Gastroesophageal sphincter (tissue), 3 donors: ENCODE measurements around the gene CLASP1.

Source experiments
- EP300 ChIP-seq: sonication (generic); formaldehyde crosslinking; IDR thresholded peaks from one replicate; pipeline ENCODE4 v1.6.1; 2017; ENCODE audit warnings: antibody characterized with exemption, mild to moderate bottlenecking
- POLR2AphosphoS5 ChIP-seq: sonication (generic); formaldehyde crosslinking; IDR thresholded peaks from one replicate; pipeline ENCODE4 v1.6.1; 2017; ENCODE audit warnings: antibody characterized with exemption
- TF ChIP-seq, protein P1 (sequence below), 4 experiments: fragments of 200-600 bp in 2 of 4; fragments of 450-650 bp in 2 of 4; sonication (generic) in 1 of 4; IDR thresholded peaks; one replicate each; pipeline ENCODE4 v1.5.1; 2017 to 2019; ENCODE audit warnings: antibody characterized with exemption in 4 of 4, mild to moderate bottlenecking in 2 of 4, moderate library complexity in 2 of 4

DNA sequence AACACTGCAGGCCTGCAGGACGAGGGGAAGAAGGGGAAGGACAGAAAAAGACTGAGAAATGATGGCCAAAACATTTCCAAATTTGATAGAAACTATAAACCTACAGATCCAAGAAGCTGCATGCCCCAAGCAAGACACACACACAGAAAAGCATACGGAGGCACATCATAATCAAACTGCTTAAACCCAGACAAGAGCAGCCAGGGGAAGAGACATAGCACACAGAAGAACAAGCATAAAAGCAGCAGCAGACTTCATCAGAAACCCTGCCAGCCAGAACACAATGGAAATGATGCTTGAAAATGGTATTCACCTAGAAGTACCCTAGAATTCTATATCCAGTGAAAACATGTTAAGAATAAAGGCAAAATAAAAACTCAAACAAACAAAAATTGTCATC, 175.8 kb downstream of the CLASP1 start:
- TF ChIP-seq, protein P1, sequence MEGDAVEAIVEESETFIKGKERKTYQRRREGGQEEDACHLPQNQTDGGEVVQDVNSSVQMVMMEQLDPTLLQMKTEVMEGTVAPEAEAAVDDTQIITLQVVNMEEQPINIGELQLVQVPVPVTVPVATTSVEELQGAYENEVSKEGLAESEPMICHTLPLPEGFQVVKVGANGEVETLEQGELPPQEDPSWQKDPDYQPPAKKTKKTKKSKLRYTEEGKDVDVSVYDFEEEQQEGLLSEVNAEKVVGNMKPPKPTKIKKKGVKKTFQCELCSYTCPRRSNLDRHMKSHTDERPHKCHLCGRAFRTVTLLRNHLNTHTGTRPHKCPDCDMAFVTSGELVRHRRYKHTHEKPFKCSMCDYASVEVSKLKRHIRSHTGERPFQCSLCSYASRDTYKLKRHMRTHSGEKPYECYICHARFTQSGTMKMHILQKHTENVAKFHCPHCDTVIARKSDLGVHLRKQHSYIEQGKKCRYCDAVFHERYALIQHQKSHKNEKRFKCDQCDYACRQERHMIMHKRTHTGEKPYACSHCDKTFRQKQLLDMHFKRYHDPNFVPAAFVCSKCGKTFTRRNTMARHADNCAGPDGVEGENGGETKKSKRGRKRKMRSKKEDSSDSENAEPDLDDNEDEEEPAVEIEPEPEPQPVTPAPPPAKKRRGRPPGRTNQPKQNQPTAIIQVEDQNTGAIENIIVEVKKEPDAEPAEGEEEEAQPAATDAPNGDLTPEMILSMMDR (IDR thresholded peaks at IDR 0.05): no peak
- TF ChIP-seq POLR2AphosphoS5 (no peak), EP300 (no peak)
